IMR-90 (cell line): Measurements from ENCODE around the gene APOL3. TPM values are rescaled to one million over a fixed set of nuclear protein-coding genes. Genes with fewer than 3 reads are reported as not detected.

Experiments used
- ATAC-seq: fragments of 200-7000 bp; cut with Tn5 transposase; 2 replicates; pipeline ENCODE4 v1.9.1; 2020; ENCODE audit warnings: low read depth, mild to moderate bottlenecking, moderate library complexity
- BruUV-seq: library from RNA; stranded (reverse); fragments of 400-500 nt; replicated peaks from 2 replicates; lab custom pipeline; 2021; lab: Mats Ljungman, UMichigan
- CTCF ChIA-PET: fragments of 300-600 bp; formaldehyde crosslinking; extraction: SDS; loops from one replicate; lab custom pipeline; 2021; ENCODE audit warnings: antibody characterized with exemption; lab: Yijun Ruan, JAX
- POLR2A ChIA-PET: fragments of 300-600 bp; sonication (Branson Sonifier 250); formaldehyde crosslinking; loops from one replicate; lab custom pipeline; 2022; ENCODE audit warnings: antibody characterized with exemption; ENCODE audit not compliant: unreplicated experiment; lab: Charles Lee
- DNase-seq: peaks from one replicate; pipeline ENCODE4 v3.0.0; 2013
- H2AFZ ChIP-seq: replicated peaks from 2 replicates; pipeline ENCODE3; 2013; ENCODE audit warnings: low read length, mild to moderate bottlenecking; ENCODE audit not compliant: poor library complexity
- H2AK5ac ChIP-seq: 2 replicates; pipeline ENCODE4 v1.6.1; 2013; ENCODE audit warnings: low read depth, low read length, inconsistent platforms
- H2AK9ac ChIP-seq: replicated peaks from 2 replicates; pipeline ENCODE3; 2013; ENCODE audit warnings: mild to moderate bottlenecking, low read depth, low read length, moderate library complexity; ENCODE audit not compliant: poor library complexity
- H2BK120ac ChIP-seq: 2 replicates; pipeline ENCODE4 v1.6.1; 2013; ENCODE audit warnings: low read depth, low read length, inconsistent platforms
- H2BK15ac ChIP-seq: 3 replicates; pipeline ENCODE4 v1.6.1; 2013; ENCODE audit warnings: low read depth, low read length, inconsistent platforms
- H2BK20ac ChIP-seq: 2 replicates; pipeline ENCODE4 v1.6.1; 2013; ENCODE audit warnings: low read depth, mild to moderate bottlenecking, inconsistent platforms, low read length, moderate library complexity
- H2BK5ac ChIP-seq: 2 replicates; pipeline ENCODE4 v1.6.1; 2013; ENCODE audit warnings: mild to moderate bottlenecking, low read depth, low read length, inconsistent platforms; ENCODE audit not compliant: poor library complexity, severe bottlenecking
- H3K14ac ChIP-seq: replicated peaks from 2 replicates; pipeline ENCODE4 v1.6.1; 2013; ENCODE audit warnings: low read depth, low read length, inconsistent platforms
- H3K18ac ChIP-seq: 2 replicates; pipeline ENCODE4 v1.6.1; 2013; ENCODE audit warnings: low read depth, low read length, control low read depth
- H3K23ac ChIP-seq: 2 replicates; pipeline ENCODE4 v1.6.1; 2013; ENCODE audit warnings: low read depth, low read length, inconsistent platforms
- H3K27ac ChIP-seq: 2 replicates; pipeline ENCODE4 v1.5.1; 2013; ENCODE audit warnings: mild to moderate bottlenecking, control low read depth, low read length; ENCODE audit not compliant: insufficient read depth
- H3K27me3 ChIP-seq: 2 replicates; pipeline ENCODE4 v1.6.1; 2013; ENCODE audit warnings: low read length; ENCODE audit not compliant: control insufficient read depth, insufficient read depth
- H3K36me3 ChIP-seq: 2 replicates; pipeline ENCODE4 v1.6.1; 2013; ENCODE audit warnings: low read length, mixed read lengths; ENCODE audit not compliant: control insufficient read depth, insufficient read depth
- H3K4ac ChIP-seq: 2 replicates; pipeline ENCODE4 v1.6.1; 2013; ENCODE audit warnings: low read depth, low read length, inconsistent platforms
- H3K4me1 ChIP-seq: 2 replicates; pipeline ENCODE4 v1.6.1; 2013; ENCODE audit warnings: low read length, mixed read lengths; ENCODE audit not compliant: control insufficient read depth, insufficient read depth
- H3K4me2 ChIP-seq: 2 replicates; pipeline ENCODE4 v1.6.1; 2013; ENCODE audit warnings: low read depth, mild to moderate bottlenecking, control low read depth, low read length, moderate library complexity
- H3K4me3 ChIP-seq: 2 replicates; pipeline ENCODE4 v1.5.1; 2013; ENCODE audit warnings: low read depth, mild to moderate bottlenecking, control low read depth, low read length, moderate library complexity; ENCODE audit not compliant: insufficient read depth
- H3K56ac ChIP-seq: 2 replicates; pipeline ENCODE4 v1.6.1; 2013; ENCODE audit warnings: low read length, inconsistent platforms; ENCODE audit not compliant: insufficient read depth; ENCODE audit errors: extremely low read depth
- H3K79me1 ChIP-seq, 2 experiments: 2 replicates each; pipeline ENCODE4 v1.6.1; 2013; ENCODE audit warnings: low read length in 2 of 2, inconsistent platforms in 1 of 2, low read depth in 1 of 2
- H3K9ac ChIP-seq: 2 replicates; pipeline ENCODE4 v1.6.1; 2013; ENCODE audit warnings: low read depth, low read length, control low read depth
- H3K9me1 ChIP-seq: 2 replicates; pipeline ENCODE4 v1.6.1; 2013; ENCODE audit warnings: low read length, inconsistent platforms; ENCODE audit not compliant: insufficient read depth
- H3K9me3 ChIP-seq: 2 replicates; pipeline ENCODE4 v1.6.1; 2013; ENCODE audit warnings: low read length; ENCODE audit not compliant: control insufficient read depth, insufficient read depth
- H4K20me1 ChIP-seq: 2 replicates; pipeline ENCODE4 v1.6.1; 2013; ENCODE audit warnings: low read length, inconsistent platforms; ENCODE audit not compliant: insufficient read depth
- H4K5ac ChIP-seq: 2 replicates; pipeline ENCODE4 v1.6.1; 2013; ENCODE audit warnings: mild to moderate bottlenecking, low read depth, low read length, control low read depth
- H4K8ac ChIP-seq, 2 experiments: 2 replicates each; pipeline ENCODE4 v1.6.1; 2013; ENCODE audit warnings: low read depth in 2 of 2, low read length in 2 of 2, control low read depth in 1 of 2, inconsistent platforms in 1 of 2
- H4K91ac ChIP-seq: 2 replicates; pipeline ENCODE4 v1.6.1; 2013; ENCODE audit warnings: low read depth, low read length, inconsistent platforms; ENCODE audit not compliant: insufficient read depth
- CEBPB ChIP-seq: IDR thresholded peaks from 2 replicates; pipeline ENCODE4 v1.6.1; 2012; ENCODE audit warnings: low read depth, low read length, improper control_type of control experiment
- CHD1 ChIP-seq: IDR thresholded peaks from 2 replicates; pipeline ENCODE4 v1.6.1; 2012; ENCODE audit warnings: low read depth, low read length, improper control_type of control experiment
- MAFK ChIP-seq: IDR thresholded peaks from 2 replicates; pipeline ENCODE4 v1.6.1; 2012; ENCODE audit warnings: low read depth, low read length, improper control_type of control experiment
- MAZ ChIP-seq: IDR thresholded peaks from 2 replicates; pipeline ENCODE4 v1.6.1; 2012; ENCODE audit warnings: low read depth, mild to moderate bottlenecking, low read length, improper control_type of control experiment, moderate library complexity, borderline replicate concordance
- MXI1 ChIP-seq: IDR thresholded peaks from 2 replicates; pipeline ENCODE4 v1.6.1; 2012; ENCODE audit warnings: low read depth, mild to moderate bottlenecking, low read length, moderate library complexity, borderline replicate concordance
- POLR2A ChIP-seq: IDR thresholded peaks from 2 replicates; pipeline ENCODE4 v1.6.1; 2012; ENCODE audit warnings: mild to moderate bottlenecking, low read depth, low read length
- RAD21 ChIP-seq: IDR thresholded peaks from 2 replicates; pipeline ENCODE4 v1.6.1; 2012; ENCODE audit warnings: low read length, improper control_type of control experiment
- RFX5 ChIP-seq: IDR thresholded peaks from 2 replicates; pipeline ENCODE4 v1.8.0; 2012; ENCODE audit warnings: low read depth, mild to moderate bottlenecking, low read length, moderate library complexity
- SMC3 ChIP-seq: fragments of 150-350 bp; IDR thresholded peaks from 2 replicates; pipeline ENCODE4 v1.6.1; 2016; ENCODE audit warnings: low read depth, mild to moderate bottlenecking, antibody characterized with exemption, low read length, moderate library complexity
- WGBS, 2 experiments: methylation state at CpG; one replicate each; pipeline versions ENCODE4 v1.1.5 to v1.1.7; 2013; ENCODE audit warnings: missing lambda C conversion rate in 2 of 2; ENCODE audit not compliant: insufficient read length in 1 of 2; ENCODE audit errors: extremely low coverage in 2 of 2; 5-methylcytosine and 5-hydroxymethylcytosine counted together
- dilution Hi-C: fragments of 300-500 bp; cut with HindIII; formaldehyde crosslinking; loops from one replicate; pipeline ENCODE4 v1.14.3; 2018; ENCODE audit warnings: low sequenced_read_pairs; ENCODE audit not compliant: unreplicated experiment
- in situ Hi-C: fragments of 300-500 bp; cut with MboI; formaldehyde crosslinking; loops from 3 replicates; pipeline ENCODE4 v1.14.3; 2019; ENCODE audit warnings: low sequenced_read_pairs, inconsistent platforms, mixed read lengths
- intact Hi-C: fragments of 100-400 bp; cut with micrococcal nuclease; formaldehyde crosslinking; loops from 2 replicates; pipeline ENCODE4 v1.10.0; 2022
- polyA plus RNA-seq, 3 experiments: library from polyadenylated mRNA; depleted of rRNA; stranded (reverse); fragments of >200 nt; gene quantifications; 2 replicates each; pipeline ENCODE4 v1.2.3, GENCODE V29; 2012; ENCODE audit warnings: low replicate concordance in 1 of 3
- total RNA-seq: library from RNA; depleted of rRNA; stranded (reverse); fragments of >200 nt; gene quantifications from 2 replicates; pipeline ENCODE4 v1.2.3, GENCODE V29; 2012

APOL3 gene
- total and polyA plus RNA-seq, 2 of the 4 experiments (the other 2 are of a cell fraction), result 1.4 to 2.3 TPM

DNA sequence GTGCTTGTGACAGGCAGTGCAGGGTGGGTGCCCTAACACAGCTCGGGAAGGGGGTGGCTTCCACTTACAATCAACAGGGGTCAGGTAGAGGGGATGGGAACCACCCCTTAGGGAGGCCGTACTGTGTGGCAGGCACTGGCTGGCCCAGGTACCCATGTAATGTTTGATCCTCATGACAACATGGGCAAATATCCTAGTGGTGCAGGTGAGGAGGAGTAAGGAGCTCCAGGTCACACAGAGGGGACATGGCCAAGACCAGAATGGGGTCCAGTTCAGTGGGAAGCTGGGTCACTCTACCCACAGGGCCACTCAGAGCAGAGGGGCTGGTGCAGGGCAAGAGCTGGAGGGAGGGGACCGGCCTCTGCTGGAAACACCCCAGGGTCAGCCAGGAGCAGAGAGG, 38.0 kb upstream of the APOL3 start:
- Histone ChIP-seq H2BK15ac (no peak overlapping the region), H3K9ac (no peak overlapping the region), H3K56ac (no peak overlapping the region), H2AFZ (peak overlapping the region; percentile 33), H3K9me1 (peaks cover 12% of the 10 kb centered on the region), H3K4ac (peak overlapping the region; percentile 90; the same call in 1 of the 2 replicates), H2BK120ac (no peak overlapping the region), H3K4me2 (no peak overlapping the region), H4K5ac (no peak overlapping the region), H2AK9ac (peak overlapping the region; percentile 13), H3K36me3 (no peaks in the 10 kb centered on the region), H3K14ac (peak overlapping the region; percentile 43; the same call in 1 of the 2 replicates), H3K27me3 (no peaks in the 10 kb centered on the region; the same call in 1 of the 2 replicates), H3K4me3 (no peak overlapping the region), H2BK5ac (no peak overlapping the region), H3K18ac (no peak overlapping the region), H3K9me3 (no peaks in the 10 kb centered on the region), H4K20me1 (no peaks in the 10 kb centered on the region), H4K91ac (no peak overlapping the region), H3K4me1 (peaks cover 13% of the 10 kb centered on the region), H3K23ac (no peak overlapping the region), H2BK20ac (no peak overlapping the region), H4K8ac (no peak overlapping the region; a peak in 1 of 4 replicates), H3K27ac (no peak overlapping the region), H3K79me1 (peaks cover 0 to 8% of the 10 kb centered on the region in 2 experiments; a peak in 1 of 4 replicates), H2AK5ac (peak overlapping the region; percentile 82)
- CTCF ChIA-PET, result no interaction called here
- DNase-seq (no peak), ATAC-seq (no peak)
- no TSS peak for BruUV-seq
- intact Hi-C loops, result no loop called here
- POLR2A ChIA-PET, result no interaction called here
- no peak for TF ChIP-seq SMC3
- no peak for TF ChIP-seq CHD1
- no peak for TF ChIP-seq POLR2A
- TF ChIP-seq CEBPB, result no peak
- TF ChIP-seq MAZ, result no peak
- TF ChIP-seq MXI1, result no peak
- TF ChIP-seq MAFK, result no peak
- TF ChIP-seq RFX5, result no peak
- TF ChIP-seq RAD21, result no peak
- dilution Hi-C loops, result no loop called here
- in situ Hi-C loops, result loop anchor here (10.0 kb wide), 1 partner anchor 286 kb away; the partner anchor contains the start of gene TXN2
- no CpG with 5 or more reads among the region's 3 CpGs for WGBS, 2 experiments
